COR-L47 (cell line): ENCODE measurements around the gene SLC30A2.

Source experiments
- DNase-seq: peaks from one replicate; lab custom pipeline; 2025; lab: John Stamatoyannopoulos, UW

The SLC30A2 gene

GRCh38 chr1:26021647-26022403 lies 24.1 kb downstream of the SLC30A2 start, which contains the start of gene EXTL1:
EXTL1 (plus strand) TSS chr1:26021775; CDS start chr1:26022647, 872 bp downstream.
- no peak for DNase-seq

- DNase-seq: no peak
Observed at GRCh38 chr1:26020941-26021646, 24.8 kb downstream of the SLC30A2 start.

- DNase-seq: no peak
Observed at GRCh38 chr1:26020330-26020768, 25.6 kb downstream of the SLC30A2 start.

GRCh38 chr1:26019641-26020315 lies 26.1 kb downstream of the SLC30A2 start:
- DNase-seq: no peak

- DNase-seq: no peak
Observed at GRCh38 chr1:26017606-26018005, 28.3 kb downstream of the SLC30A2 start.

GRCh38 chr1:26016953-26017545 lies 28.9 kb downstream of the SLC30A2 start:
- no peak for DNase-seq

- no peak for DNase-seq
Observed at GRCh38 chr1:26016258-26016952, 29.5 kb downstream of the SLC30A2 start.

GRCh38 chr1:26015358-26015757 lies 30.6 kb downstream of the SLC30A2 start:
- DNase-seq: no peak

- no peak for DNase-seq
Observed at GRCh38 chr1:26014179-26014578, 31.7 kb downstream of the SLC30A2 start.

- DNase-seq: peak; percentile 65
Observed at GRCh38 chr1:26012864-26013263, 33.1 kb downstream of the SLC30A2 start.

GRCh38 chr1:26010825-26011224 lies 35.1 kb downstream of the SLC30A2 start:
- DNase-seq: no peak

GRCh38 chr1:26009796-26010447 lies 36.0 kb downstream of the SLC30A2 start:
- DNase-seq: peak; percentile 63

- DNase-seq: no peak
Observed at GRCh38 chr1:26006710-26007109, 39.2 kb downstream of the SLC30A2 start.

GRCh38 chr1:26005434-26006105 lies 40.3 kb downstream of the SLC30A2 start:
- no peak for DNase-seq

GRCh38 chr1:26003756-26004155 lies 42.2 kb downstream of the SLC30A2 start:
- no peak for DNase-seq

- no peak for DNase-seq
Observed at GRCh38 chr1:26003262-26003661, 42.7 kb downstream of the SLC30A2 start.

GRCh38 chr1:25999041-25999800 lies 46.7 kb downstream of the SLC30A2 start:
- no peak for DNase-seq

- peak; percentile 99 for DNase-seq
Observed at GRCh38 chr1:25997828-25998761, 47.8 kb downstream of the SLC30A2 start, which contains the start of gene PAFAH2. PAFAH2 (minus strand) TSS chr1:25998063; CDS start chr1:25990816, 7,247 bp downstream.
